A673 (cell line): Measurements from ENCODE around the gene FOLR2.

Experiments used
- EZH2 ChIP-seq: fragments of 200-600 bp; sonication (generic); IDR thresholded peaks from 2 replicates; pipeline ENCODE4 v1.6.1; 2017; ENCODE audit warnings: borderline replicate concordance, low read depth, mild to moderate bottlenecking, mixed read lengths, antibody characterized with exemption, low read length; ENCODE audit not compliant: poor library complexity, severe bottlenecking
- TF ChIP-seq, protein P1 (sequence below): fragments of 300-800, 200-600 bp; sonication (generic); conservative IDR thresholded peaks from 2 replicates; pipeline ENCODE4 v1.5.1; 2017; ENCODE audit warnings: low read depth, mild to moderate bottlenecking, antibody characterized with exemption, low read length, moderate library complexity, mixed read lengths

DNA sequence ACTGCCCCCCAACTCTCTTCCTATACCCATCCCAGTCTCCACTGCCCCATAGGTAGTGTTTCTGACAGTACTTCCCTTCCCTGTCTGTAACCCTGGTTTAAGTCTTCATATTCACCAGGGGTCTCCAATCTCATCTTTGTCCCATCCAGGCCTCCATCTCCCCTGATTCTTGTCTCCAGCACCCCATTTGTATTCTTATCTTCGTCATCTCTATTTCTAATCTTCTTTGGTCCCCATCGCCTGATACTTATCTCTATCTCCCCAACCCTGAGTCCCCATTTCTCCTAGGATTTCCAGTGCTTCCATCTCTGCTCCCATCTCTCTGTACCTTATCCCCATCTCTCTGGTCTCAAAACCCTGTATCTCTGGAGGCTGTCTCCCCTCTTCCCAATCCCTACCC is 25.5 kb downstream of the FOLR2 start:
- TF ChIP-seq, protein P1, sequence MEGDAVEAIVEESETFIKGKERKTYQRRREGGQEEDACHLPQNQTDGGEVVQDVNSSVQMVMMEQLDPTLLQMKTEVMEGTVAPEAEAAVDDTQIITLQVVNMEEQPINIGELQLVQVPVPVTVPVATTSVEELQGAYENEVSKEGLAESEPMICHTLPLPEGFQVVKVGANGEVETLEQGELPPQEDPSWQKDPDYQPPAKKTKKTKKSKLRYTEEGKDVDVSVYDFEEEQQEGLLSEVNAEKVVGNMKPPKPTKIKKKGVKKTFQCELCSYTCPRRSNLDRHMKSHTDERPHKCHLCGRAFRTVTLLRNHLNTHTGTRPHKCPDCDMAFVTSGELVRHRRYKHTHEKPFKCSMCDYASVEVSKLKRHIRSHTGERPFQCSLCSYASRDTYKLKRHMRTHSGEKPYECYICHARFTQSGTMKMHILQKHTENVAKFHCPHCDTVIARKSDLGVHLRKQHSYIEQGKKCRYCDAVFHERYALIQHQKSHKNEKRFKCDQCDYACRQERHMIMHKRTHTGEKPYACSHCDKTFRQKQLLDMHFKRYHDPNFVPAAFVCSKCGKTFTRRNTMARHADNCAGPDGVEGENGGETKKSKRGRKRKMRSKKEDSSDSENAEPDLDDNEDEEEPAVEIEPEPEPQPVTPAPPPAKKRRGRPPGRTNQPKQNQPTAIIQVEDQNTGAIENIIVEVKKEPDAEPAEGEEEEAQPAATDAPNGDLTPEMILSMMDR: no peak
- TF ChIP-seq EZH2: no peak
